Upper lobe of left lung (tissue), 4 donors: ENCODE results near the gene AQP3.

ENCODE experiments used
- EP300 ChIP-seq, 4 donors: sonication (generic); formaldehyde crosslinking; IDR thresholded peaks; one replicate each; pipeline ENCODE4 v1.5.1; 2017; ENCODE audit warnings: antibody characterized with exemption in 4 of 4, control low read depth in 2 of 4
- TF ChIP-seq, protein P1 (sequence below), 6 experiments: fragments of 450-650 bp in 4 of 6; fragments of 200-600 bp in 2 of 6; sonication (generic) in 2 of 6; IDR thresholded peaks; one replicate each; pipeline ENCODE4 v1.5.1; 2016 to 2019; ENCODE audit warnings: antibody characterized with exemption in 6 of 6

DNA sequence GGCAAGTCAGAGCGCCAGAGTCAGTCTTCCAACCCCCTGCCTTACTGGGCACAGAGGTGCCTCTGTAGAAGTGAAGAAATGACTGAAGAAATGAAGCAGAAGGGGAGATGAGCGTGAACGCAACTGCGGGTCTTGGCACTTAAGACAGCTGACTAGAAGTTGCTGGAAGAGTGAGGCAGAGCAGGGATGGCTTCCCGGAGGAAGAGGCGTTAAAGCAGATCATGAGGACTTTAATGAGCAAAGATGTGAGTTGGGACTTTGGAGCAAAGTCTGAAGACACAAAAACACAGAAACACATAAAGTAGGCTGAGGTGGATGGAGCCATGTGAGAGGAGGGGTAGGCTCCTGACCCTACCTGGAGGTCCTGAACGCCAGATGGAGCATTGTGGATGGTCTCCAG, 7.2 kb downstream of the AQP3 start:
- no peak for TF ChIP-seq EP300 (IDR thresholded peaks at IDR 0.05)
- TF ChIP-seq, protein P1, sequence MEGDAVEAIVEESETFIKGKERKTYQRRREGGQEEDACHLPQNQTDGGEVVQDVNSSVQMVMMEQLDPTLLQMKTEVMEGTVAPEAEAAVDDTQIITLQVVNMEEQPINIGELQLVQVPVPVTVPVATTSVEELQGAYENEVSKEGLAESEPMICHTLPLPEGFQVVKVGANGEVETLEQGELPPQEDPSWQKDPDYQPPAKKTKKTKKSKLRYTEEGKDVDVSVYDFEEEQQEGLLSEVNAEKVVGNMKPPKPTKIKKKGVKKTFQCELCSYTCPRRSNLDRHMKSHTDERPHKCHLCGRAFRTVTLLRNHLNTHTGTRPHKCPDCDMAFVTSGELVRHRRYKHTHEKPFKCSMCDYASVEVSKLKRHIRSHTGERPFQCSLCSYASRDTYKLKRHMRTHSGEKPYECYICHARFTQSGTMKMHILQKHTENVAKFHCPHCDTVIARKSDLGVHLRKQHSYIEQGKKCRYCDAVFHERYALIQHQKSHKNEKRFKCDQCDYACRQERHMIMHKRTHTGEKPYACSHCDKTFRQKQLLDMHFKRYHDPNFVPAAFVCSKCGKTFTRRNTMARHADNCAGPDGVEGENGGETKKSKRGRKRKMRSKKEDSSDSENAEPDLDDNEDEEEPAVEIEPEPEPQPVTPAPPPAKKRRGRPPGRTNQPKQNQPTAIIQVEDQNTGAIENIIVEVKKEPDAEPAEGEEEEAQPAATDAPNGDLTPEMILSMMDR (IDR thresholded peaks at IDR 0.05): no peak
